ENCODE data around the gene MRPL20. TPM values are rescaled to one million over a fixed set of nuclear protein-coding genes. Genes with fewer than 3 reads are reported as not detected.

The MRPL20 gene
- total RNA-seq, 2 donors from 2014 or later: 57.7 to 147 TPM

DNA sequence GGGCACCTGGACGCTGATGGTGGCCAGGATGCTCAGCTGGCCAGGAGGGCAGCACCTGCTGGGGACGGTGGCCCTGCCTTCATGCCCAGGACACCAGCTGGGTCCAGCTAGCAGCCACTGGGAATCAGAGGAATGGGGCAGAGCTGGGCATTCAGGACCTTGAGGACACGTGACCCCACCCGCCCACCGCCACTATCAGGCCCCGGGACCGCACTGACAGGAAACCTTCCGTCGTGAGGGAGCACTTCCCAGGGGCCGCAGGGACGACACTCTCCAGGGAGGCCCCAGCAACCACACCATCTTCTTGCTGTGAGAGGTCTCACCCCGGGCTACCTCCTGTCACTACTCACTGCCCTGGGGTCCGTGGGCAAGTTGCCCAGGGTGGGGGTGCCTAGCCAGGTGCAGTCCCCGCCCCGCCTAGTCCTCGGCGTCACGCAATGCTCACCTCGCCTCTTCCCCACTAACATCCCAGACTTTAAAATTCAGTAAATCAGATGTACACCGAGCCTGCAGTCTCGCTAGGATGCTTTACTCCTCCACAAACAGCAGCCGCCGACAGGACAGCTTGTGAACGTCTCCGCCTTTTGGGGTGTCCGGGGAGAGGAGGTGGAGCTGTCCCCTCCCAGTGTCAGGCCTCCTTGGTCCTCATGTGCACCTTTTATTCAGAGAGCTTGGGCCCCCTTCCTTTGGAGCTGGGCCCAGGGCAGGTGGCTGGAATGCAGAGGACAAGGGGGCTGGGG, 33.3 kb upstream of the MRPL20 start:
- no peaks in the 10 kb centered on the region for H3K36me3 Mint-ChIP-seq (ENCODE audit: low read depth)
- H3K9me3 Mint-ChIP-seq: no peaks in the 10 kb centered on the region
- H3K4me3 Mint-ChIP-seq: no peak overlapping the region
- no peak overlapping the region for H3K27ac Mint-ChIP-seq
- peak; percentile 20 for ATAC-seq (replicated peaks)
- no peaks in the 10 kb centered on the region for H3K27me3 Mint-ChIP-seq
- H3K4me1 Mint-ChIP-seq: no peaks in the 10 kb centered on the region

DNA sequence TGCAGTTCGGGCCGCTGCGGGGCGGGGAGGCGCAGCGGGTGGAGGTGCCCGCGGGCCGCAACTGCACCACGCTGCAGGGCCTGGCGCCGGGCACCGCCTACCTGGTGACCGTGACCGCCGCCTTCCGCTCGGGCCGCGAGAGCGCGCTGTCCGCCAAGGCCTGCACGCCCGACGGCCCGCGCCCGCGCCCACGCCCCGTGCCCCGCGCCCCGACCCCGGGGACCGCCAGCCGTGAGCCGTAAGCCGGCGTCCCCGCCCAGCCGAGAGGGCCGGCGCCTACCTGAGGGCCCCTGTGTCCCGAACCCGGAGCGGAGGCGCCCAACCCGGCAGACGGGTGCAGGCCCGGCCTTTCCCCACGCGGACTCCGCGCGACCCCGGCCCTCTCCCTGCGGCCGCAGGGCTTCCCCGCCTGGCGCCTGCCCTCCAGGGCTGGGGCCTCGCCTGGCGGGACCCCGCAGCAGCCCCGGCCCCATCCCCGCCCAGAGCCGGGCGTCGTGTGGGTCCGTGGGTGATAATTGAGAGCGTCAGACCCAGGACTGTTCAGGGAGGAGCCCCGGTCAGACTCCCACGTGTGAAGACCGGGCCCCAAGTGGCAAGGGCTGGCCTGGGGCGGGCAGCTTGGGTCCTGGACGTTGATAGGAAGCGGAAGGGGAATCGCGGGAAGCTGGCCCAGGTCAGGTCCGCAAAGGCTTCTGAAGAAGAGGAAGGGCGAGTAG, 32.6 kb upstream of the MRPL20 start:
- H3K4me3 Mint-ChIP-seq: no peak overlapping the region
- no peaks in the 10 kb centered on the region for H3K36me3 Mint-ChIP-seq (ENCODE audit: low read depth)
- H3K4me1 Mint-ChIP-seq: no peaks in the 10 kb centered on the region
- ATAC-seq (replicated peaks): no peak
- no peak overlapping the region for H3K27ac Mint-ChIP-seq
- peaks cover 3% of the 10 kb centered on the region for H3K27me3 Mint-ChIP-seq
- H3K9me3 Mint-ChIP-seq: no peaks in the 10 kb centered on the region

DNA sequence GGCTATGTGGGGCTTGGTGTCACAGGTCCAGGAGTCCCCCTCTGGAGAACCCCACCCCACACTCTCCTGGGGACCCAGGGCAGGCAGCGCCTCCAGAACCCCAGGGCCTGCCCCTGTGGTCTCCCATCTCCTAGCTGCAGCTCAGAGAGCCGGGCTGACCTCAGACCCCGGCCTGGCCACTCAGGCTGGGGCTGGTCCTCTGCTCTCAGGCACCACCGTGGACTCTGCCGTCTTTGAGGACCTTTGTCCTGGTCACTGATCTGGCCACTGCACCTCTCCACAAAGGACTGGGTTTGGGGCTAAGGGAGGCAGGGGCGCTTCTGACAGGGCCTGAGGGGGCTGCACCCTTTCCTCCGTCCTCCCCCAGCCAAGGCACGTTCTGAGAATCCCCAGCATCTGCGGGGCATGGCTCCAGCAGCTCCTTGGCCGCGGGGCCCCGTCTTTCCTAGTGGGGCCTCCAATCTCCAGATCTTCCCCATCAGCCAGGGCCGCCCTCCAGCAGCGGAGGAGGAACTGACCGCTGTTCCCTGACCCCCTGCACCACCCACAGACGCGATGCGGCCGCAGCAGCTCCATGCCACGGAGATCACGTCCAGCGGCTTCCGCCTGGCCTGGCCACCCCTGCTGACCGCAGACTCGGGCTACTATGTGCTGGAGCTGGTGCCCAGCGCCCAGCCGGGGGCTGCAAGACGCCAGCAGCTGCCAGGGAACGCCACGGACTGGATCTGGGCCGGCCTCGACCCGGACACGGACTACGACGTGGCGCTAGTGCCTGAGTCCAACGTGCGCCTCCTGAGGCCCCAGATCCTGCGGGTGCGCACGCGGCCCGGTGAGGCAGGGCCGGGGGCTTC, 31.7 kb upstream of the MRPL20 start:
- no peaks in the 10 kb centered on the region for H3K9me3 Mint-ChIP-seq
- no peak overlapping the region for H3K27ac Mint-ChIP-seq
- H3K4me3 Mint-ChIP-seq: no peak overlapping the region
- no peak for ATAC-seq (replicated peaks)
- peaks cover 3% of the 10 kb centered on the region for H3K27me3 Mint-ChIP-seq
- H3K36me3 Mint-ChIP-seq (ENCODE audit: low read depth): no peaks in the 10 kb centered on the region
- H3K4me1 Mint-ChIP-seq: no peaks in the 10 kb centered on the region

DNA sequence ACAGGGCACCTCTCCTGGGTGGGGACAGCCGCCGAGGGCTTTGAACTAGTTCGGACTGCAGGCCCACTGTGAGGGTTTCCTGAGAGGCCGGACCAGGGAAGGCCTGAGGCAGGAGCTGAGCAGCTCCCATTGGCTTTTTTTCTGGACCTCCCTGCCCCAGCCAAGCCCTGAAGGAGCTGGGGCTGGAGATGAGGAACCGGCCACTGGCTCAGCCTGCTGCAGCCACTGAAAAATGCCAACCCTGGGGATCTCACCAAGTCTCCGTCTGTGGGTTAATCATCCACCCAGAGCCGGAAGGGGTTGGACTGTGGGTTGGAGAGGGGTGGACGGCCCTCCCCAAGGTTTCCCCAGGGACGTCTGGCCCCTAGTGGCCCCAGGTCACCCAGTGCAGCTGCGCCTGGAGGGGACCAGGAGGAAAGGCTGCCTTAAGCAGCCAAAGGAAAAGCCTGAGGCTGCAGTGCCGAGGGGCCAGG, 30.8 kb upstream of the MRPL20 start:
- H3K4me3 Mint-ChIP-seq: no peak overlapping the region
- no peaks in the 10 kb centered on the region for H3K4me1 Mint-ChIP-seq
- H3K27me3 Mint-ChIP-seq: peaks cover 3% of the 10 kb centered on the region
- H3K27ac Mint-ChIP-seq: no peak overlapping the region
- no peak for ATAC-seq (replicated peaks)
- no peaks in the 10 kb centered on the region for H3K36me3 Mint-ChIP-seq (ENCODE audit: low read depth)
- no peaks in the 10 kb centered on the region for H3K9me3 Mint-ChIP-seq

DNA sequence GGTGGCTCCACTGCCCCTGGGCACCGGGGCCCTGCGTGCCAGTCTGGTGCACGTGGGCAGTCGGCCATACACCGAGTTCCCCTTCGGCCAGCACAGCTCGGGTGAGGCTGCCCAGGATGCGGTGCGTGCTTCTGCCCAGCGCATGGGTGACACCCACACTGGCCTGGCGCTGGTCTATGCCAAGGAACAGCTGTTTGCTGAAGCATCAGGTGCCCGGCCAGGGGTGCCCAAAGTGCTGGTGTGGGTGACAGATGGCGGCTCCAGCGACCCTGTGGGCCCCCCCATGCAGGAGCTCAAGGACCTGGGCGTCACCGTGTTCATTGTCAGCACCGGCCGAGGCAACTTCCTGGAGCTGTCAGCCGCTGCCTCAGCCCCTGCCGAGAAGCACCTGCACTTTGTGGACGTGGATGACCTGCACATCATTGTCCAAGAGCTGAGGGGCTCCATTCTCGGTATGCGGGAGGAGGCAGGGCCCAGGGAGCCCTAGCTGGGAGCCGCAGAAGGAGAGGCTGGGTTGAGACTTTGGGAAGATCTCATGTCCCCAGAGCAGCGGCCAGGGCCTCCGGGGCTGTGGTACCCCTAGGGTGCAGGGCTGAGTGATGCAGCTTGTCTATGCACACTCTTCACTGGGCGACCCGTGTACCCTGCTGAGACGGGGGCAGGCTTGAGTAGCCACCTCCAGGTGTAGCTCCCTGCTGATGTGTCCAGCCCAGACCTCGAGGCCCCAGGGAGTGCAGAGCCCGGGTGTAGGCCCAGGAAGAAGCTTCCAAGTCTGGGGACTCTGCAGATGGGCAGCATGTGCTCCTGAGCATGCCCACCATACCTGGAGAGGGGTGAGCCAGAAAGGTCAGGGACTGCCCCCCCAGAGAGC, 30.2 kb upstream of the MRPL20 start:
- Mint-ChIP-seq H3K9me3 (no peaks in the 10 kb centered on the region), H3K4me1 (no peaks in the 10 kb centered on the region), H3K4me3 (no peak overlapping the region), H3K27me3 (peaks cover 3% of the 10 kb centered on the region), H3K27ac (no peak overlapping the region), H3K36me3 (ENCODE audit: low read depth) (no peaks in the 10 kb centered on the region)
- no peak for ATAC-seq (replicated peaks)

DNA sequence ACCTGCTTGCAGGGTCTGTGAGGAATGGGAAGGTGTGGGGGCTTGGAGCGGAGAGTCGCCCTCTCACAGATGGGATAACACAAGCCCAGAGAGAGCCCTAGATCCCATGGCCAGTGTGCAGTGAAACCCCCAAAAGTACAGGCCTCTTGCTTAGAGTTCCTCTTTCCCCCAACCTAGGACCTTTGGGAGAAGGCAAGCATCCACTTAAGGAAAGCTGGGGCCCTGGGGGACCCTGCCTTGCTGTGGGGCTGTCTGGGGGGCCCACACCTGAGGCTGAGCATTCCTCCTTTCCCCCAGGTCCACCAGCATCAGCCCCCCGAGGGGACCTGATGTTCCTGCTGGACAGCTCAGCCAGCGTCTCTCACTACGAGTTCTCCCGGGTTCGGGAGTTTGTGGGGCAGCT, 29.5 kb upstream of the MRPL20 start:
- peak overlapping the region; percentile 46 for H3K4me3 Mint-ChIP-seq
- H3K9me3 Mint-ChIP-seq: no peaks in the 10 kb centered on the region
- H3K27me3 Mint-ChIP-seq: peaks cover 3% of the 10 kb centered on the region
- H3K27ac Mint-ChIP-seq: no peak overlapping the region
- no peaks in the 10 kb centered on the region for H3K4me1 Mint-ChIP-seq
- no peak for ATAC-seq (replicated peaks)
- H3K36me3 Mint-ChIP-seq (ENCODE audit: low read depth): no peaks in the 10 kb centered on the region

DNA sequence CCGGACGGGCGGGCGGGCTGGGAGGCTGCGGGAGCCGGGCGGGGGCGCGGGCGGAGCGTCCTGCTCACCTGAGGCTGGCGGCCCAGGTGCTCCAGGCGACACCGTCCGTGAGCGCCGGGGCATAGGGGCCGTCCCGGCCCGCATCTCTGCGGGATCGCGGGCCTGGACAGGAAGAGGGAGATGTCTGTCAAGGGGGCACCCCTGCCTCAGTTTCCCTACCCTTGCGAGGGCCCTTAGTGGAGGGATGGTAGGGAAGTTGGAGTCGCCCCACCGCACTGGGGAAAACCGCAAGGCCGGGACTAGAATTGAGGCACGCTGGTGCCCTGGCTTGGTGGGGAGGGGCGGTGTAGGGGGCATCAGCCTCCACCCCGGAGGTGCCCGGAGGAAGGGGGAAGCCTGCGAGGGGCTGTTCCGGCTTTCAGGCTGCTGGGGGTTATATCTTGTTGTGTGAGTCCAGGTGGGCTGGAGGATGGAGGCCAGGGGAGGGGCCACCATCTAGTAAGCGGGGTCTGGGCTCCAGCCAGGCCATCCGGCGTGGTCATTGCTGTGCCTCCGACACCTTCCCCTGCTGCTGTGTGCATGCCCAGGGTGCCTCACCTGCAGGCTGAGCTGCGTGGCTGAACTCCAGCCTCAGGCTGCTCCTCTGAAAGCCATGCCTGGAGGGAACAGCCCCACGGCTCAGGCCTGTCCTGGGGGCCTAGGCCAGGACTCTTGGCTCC, 29.0 kb upstream of the MRPL20 start:
- no peak overlapping the region for H3K27ac Mint-ChIP-seq
- H3K36me3 Mint-ChIP-seq (ENCODE audit: low read depth): no peaks in the 10 kb centered on the region
- no peaks in the 10 kb centered on the region for H3K4me1 Mint-ChIP-seq
- H3K4me3 Mint-ChIP-seq: peak overlapping the region; percentile 46
- peaks cover 3% of the 10 kb centered on the region for H3K27me3 Mint-ChIP-seq
- peak; percentile 2 for ATAC-seq (replicated peaks)
- H3K9me3 Mint-ChIP-seq: no peaks in the 10 kb centered on the region

DNA sequence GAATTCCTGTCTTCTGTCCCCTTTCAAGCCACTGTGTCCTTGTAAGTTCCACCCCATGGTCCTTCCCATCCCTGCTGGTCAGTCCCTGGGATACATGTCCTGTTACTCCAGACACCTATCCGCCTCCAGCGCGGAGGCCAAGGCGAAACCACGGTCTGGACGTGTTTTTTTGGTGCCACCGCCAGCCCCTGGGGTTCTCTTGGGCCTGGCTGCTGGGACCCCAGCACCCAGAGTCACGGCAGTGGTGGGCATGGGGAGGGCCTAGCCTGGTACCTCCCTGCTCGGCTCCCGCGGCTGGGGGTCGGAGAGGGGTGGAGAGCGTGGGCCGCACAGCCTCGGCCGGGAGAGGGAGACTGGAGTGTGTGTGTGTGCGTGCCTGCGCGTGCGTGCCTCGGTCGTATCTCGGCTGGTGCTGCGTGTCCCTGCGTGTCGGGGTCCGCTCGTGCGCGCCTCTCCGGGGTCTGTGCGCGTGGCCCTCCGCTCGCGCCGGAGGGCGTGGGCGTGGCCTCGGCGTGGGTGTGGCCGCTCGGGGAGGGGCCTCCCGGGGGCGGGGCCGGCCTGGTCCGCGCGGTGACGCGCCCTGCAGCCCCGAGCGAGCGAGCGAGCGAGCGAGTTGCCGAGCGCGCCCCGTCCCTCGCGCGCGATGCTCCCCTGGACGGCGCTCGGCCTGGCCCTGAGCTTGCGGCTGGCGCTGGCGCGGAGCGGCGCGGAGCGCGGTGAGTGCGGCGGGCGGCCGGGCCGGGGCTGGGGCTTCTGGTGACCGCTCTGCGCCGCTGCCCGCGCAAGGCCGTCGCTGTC, 28.2 kb upstream of the MRPL20 start, which contains the start of gene VWA1:
VWA1 (plus strand) TSS at position 585 of the 798 bp plus-strand sequence; CDS start at position 644, 59 bp downstream.
- Mint-ChIP-seq H3K4me3 (peak within 1 kb of the TSS; percentile 55), H3K36me3 (ENCODE audit: low read depth) (no peaks in the 10 kb centered on the region), H3K27ac (no peak within 1 kb of the TSS), H3K27me3 (peaks cover 3% of the 10 kb centered on the region), H3K9me3 (no peaks in the 10 kb centered on the region), H3K4me1 (no peaks in the 10 kb centered on the region)
- peak; percentile 75 for ATAC-seq (replicated peaks)

DNA sequence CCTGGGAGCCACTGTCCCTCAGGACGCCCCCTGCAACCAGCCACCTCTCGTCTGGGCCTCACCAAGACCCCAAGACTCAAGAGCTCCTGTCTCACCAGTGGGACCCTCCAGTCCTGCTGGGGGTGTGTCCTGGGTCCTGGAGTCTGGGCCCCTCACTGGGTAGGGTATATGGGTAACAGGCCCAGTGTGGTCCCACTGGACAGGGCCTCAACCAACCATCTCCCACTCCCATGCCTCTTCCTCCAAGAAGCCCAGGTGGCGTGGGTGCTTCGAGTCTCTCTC, 27.7 kb upstream of the MRPL20 start:
- no peak overlapping the region for H3K27ac Mint-ChIP-seq
- H3K4me1 Mint-ChIP-seq: no peaks in the 10 kb centered on the region
- ATAC-seq (replicated peaks): no peak
- peak overlapping the region; percentile 55 for H3K4me3 Mint-ChIP-seq
- H3K27me3 Mint-ChIP-seq: peaks cover 3% of the 10 kb centered on the region
- H3K9me3 Mint-ChIP-seq: no peaks in the 10 kb centered on the region
- no peaks in the 10 kb centered on the region for H3K36me3 Mint-ChIP-seq (ENCODE audit: low read depth)

DNA sequence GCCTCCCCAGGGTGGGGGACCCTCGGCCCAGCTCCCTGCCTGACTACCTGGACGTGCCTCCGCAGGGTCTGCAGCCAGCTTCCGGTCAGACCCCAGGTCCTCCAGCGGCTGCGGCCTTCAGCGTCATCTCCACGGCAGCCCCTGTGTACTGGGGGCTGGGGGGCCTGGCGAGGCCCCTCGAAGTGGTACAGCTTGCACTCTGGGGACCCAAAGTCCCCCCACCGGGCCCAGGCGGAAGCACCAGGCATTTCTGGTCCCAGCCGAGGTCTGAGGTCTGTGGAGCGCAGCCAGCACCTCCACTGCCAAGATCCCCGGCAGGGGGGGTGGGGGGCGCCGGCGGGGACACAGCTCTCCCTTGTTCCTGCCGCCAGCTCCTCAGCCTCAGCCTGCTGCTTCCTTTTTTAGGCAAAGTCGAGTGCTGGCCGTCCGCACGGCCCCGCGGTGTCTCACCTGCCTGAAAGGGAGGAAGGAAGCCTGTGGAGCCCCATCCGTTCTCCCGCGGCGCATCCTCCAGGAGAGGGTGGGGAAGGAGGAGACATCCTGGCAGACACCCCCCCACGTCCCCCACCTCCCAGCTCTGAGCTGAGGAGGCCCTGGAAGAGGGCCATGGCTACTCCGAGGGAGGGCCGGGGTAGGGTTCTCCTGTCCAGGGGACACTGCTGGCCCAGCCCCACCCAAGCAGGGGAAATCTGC, 27.2 kb upstream of the MRPL20 start:
- H3K9me3 Mint-ChIP-seq: no peaks in the 10 kb centered on the region
- no peak overlapping the region for H3K27ac Mint-ChIP-seq
- H3K36me3 Mint-ChIP-seq (ENCODE audit: low read depth): no peaks in the 10 kb centered on the region
- no peaks in the 10 kb centered on the region for H3K4me1 Mint-ChIP-seq
- no peak for ATAC-seq (replicated peaks)
- H3K27me3 Mint-ChIP-seq: peaks cover 3% of the 10 kb centered on the region
- H3K4me3 Mint-ChIP-seq: peak overlapping the region; percentile 55

DNA sequence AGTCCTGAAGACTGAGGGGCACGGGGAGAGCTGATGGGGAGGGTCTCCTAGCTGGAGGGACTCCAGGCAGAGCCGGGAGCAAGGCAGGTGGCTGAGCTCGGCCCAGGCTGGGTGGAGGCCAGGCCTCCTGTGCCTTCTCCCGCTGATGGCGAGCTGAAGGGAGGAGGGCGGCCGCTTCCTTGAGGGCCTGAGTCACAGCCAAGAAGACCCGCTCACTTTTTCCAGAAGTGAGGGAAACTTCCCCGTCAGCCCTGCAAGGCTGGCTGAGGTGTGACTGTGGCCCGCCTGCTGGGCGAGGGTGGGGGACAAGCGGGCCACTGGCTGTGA, 26.7 kb upstream of the MRPL20 start:
- Mint-ChIP-seq H3K9me3 (no peaks in the 10 kb centered on the region), H3K27ac (no peak overlapping the region), H3K4me3 (peak overlapping the region; percentile 6), H3K27me3 (peaks cover 3% of the 10 kb centered on the region), H3K4me1 (no peaks in the 10 kb centered on the region), H3K36me3 (ENCODE audit: low read depth) (no peaks in the 10 kb centered on the region)
- peak; percentile 80 for ATAC-seq (replicated peaks)

DNA sequence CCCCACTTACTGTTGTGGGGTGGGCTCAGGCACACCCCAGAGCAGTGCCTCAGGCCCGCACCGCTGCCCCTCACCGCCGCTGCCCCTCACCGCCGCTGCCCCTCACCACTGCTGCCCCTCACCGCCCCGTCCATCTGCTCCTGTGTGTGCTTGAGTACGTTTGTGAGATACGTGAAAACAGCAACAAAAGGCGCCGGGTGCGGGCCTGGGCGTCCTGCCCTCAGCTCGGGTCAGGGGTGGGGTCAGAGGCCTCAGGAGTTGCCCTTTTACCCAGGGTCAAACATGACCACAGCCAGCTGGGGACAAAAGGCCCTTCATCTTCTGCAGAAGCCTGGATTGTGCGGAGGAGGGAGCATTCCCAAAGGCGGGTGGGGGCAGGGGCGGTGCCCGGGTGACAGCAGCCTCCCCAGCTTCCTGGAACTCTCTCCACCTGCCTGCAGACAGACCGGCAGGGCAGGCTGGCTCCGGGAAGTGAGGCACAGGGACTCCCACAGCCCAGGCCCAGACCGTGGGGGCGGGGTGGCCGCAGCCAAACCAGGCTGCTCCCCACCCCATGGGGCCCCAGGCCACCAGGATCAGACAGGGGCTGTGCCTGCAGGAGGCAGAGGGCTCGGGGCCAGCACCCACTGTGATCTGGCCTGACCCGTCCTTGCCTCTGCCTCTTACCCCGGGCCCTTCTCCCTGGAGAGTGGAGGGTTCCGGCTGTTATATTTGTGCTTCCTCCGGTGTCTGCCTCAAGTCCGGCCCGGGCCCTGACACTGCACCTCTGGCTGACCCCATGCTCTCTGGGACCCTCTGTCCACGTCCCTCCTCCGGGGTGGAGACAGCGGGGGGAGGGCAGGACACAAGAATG, 26.1 kb upstream of the MRPL20 start:
- Mint-ChIP-seq H3K27ac (no peak overlapping the region), H3K9me3 (no peaks in the 10 kb centered on the region), H3K4me1 (no peaks in the 10 kb centered on the region), H3K36me3 (ENCODE audit: low read depth) (no peaks in the 10 kb centered on the region), H3K27me3 (peaks cover 7% of the 10 kb centered on the region), H3K4me3 (peak overlapping the region; percentile 6)
- peak; percentile 10 for ATAC-seq (replicated peaks)

Measured in activated T-helper 17 cell treated with anti-CD3 and anti-CD28 coated beads, Interleukin-2, amount 50 U/mL, for 72 hours (primary cell).